ENCODE measurements around the gene KPNA1.

DNA sequence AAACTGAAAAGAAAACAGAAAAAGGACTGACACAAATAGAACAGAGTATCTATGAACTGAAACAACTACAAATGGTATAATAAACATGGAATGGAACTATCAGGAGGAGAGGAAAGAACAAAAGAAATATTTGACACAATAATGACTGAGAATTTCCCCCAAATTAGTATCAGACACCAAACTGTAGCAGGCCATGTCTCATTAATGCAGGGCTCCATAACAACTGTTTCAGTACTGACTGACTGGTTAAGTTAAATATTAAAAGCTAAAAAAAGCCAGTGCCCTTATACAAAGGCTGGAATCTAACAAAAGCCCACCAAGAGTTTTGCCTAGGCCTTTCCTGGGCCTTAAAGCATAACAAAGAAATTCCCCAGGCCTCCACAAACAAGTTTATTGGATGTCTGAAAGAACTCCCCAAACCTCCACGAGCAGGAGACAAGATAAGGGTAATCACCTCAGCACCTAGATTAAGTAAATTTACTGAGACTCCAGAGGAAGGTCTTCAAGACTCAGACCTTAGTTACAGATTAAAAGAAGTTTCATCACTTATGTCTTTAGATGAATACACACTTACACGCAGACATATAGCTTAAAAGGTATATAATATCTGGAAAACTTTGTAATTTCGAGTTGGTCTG lies 45.7 kb downstream of the KPNA1 start:
- TF ChIP-seq, protein P1, sequence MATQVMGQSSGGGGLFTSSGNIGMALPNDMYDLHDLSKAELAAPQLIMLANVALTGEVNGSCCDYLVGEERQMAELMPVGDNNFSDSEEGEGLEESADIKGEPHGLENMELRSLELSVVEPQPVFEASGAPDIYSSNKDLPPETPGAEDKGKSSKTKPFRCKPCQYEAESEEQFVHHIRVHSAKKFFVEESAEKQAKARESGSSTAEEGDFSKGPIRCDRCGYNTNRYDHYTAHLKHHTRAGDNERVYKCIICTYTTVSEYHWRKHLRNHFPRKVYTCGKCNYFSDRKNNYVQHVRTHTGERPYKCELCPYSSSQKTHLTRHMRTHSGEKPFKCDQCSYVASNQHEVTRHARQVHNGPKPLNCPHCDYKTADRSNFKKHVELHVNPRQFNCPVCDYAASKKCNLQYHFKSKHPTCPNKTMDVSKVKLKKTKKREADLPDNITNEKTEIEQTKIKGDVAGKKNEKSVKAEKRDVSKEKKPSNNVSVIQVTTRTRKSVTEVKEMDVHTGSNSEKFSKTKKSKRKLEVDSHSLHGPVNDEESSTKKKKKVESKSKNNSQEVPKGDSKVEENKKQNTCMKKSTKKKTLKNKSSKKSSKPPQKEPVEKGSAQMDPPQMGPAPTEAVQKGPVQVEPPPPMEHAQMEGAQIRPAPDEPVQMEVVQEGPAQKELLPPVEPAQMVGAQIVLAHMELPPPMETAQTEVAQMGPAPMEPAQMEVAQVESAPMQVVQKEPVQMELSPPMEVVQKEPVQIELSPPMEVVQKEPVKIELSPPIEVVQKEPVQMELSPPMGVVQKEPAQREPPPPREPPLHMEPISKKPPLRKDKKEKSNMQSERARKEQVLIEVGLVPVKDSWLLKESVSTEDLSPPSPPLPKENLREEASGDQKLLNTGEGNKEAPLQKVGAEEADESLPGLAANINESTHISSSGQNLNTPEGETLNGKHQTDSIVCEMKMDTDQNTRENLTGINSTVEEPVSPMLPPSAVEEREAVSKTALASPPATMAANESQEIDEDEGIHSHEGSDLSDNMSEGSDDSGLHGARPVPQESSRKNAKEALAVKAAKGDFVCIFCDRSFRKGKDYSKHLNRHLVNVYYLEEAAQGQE (IDR thresholded peaks at IDR 0.05): no peak
- TF ChIP-seq, protein P2, sequence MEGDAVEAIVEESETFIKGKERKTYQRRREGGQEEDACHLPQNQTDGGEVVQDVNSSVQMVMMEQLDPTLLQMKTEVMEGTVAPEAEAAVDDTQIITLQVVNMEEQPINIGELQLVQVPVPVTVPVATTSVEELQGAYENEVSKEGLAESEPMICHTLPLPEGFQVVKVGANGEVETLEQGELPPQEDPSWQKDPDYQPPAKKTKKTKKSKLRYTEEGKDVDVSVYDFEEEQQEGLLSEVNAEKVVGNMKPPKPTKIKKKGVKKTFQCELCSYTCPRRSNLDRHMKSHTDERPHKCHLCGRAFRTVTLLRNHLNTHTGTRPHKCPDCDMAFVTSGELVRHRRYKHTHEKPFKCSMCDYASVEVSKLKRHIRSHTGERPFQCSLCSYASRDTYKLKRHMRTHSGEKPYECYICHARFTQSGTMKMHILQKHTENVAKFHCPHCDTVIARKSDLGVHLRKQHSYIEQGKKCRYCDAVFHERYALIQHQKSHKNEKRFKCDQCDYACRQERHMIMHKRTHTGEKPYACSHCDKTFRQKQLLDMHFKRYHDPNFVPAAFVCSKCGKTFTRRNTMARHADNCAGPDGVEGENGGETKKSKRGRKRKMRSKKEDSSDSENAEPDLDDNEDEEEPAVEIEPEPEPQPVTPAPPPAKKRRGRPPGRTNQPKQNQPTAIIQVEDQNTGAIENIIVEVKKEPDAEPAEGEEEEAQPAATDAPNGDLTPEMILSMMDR (IDR thresholded peaks at IDR 0.05; ENCODE audit: low read depth, low read length, missing input control): no peak
- no peak for TF ChIP-seq RAD21 (IDR thresholded peaks at IDR 0.05)
- no peak for TF ChIP-seq HNF4G (IDR thresholded peaks at IDR 0.05)
- TF ChIP-seq, protein P3, sequence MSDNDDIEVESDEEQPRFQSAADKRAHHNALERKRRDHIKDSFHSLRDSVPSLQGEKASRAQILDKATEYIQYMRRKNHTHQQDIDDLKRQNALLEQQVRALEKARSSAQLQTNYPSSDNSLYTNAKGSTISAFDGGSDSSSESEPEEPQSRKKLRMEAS (IDR thresholded peaks at IDR 0.05): no peak
- TF ChIP-seq RXRA (IDR thresholded peaks at IDR 0.05): no peak
- TF ChIP-seq, protein P4, sequence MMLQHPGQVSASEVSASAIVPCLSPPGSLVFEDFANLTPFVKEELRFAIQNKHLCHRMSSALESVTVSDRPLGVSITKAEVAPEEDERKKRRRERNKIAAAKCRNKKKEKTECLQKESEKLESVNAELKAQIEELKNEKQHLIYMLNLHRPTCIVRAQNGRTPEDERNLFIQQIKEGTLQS (IDR thresholded peaks at IDR 0.05): no peak
